Liver (tissue), 3 donors: ENCODE measurements around the gene PCDHGB6.
"Not testable (repeated sequence)": the region's sequence is repeated elsewhere in the genome, so short reads cannot be mapped to it uniquely, and the experiment has no call there.

Experiments used
- GABPA ChIP-seq, 2 donors: IDR thresholded peaks in 1 of 2; conservative IDR thresholded peaks in 1 of 2; 2 replicates each; pipeline ENCODE4 v1.6.1; 2016; ENCODE audit warnings: antibody characterized with exemption in 2 of 2, mild to moderate bottlenecking in 1 of 2, moderate library complexity in 1 of 2
- HNF4A ChIP-seq, 2 donors: conservative IDR thresholded peaks; 2 replicates each; pipeline ENCODE4 v1.6.1; 2016; ENCODE audit warnings: antibody characterized with exemption in 2 of 2, mild to moderate bottlenecking in 2 of 2
- JUND ChIP-seq, 2 donors: IDR thresholded peaks; 2 replicates each; pipeline ENCODE4 v1.6.1; 2016; ENCODE audit warnings: antibody characterized with exemption in 2 of 2
- REST ChIP-seq: IDR thresholded peaks from 2 replicates; pipeline ENCODE4 v1.6.1; 2016; ENCODE audit warnings: antibody characterized with exemption, mild to moderate bottlenecking
- RXRA ChIP-seq, 2 donors: IDR thresholded peaks; 2 replicates each; pipeline ENCODE4 v1.6.1; 2017 to 2018; ENCODE audit warnings: antibody characterized with exemption in 2 of 2, mild to moderate bottlenecking in 1 of 2
- TAF1 ChIP-seq: conservative IDR thresholded peaks from 2 replicates; pipeline ENCODE4 v1.6.1; 2016; ENCODE audit warnings: antibody characterized with exemption, mild to moderate bottlenecking
- YY1 ChIP-seq: IDR thresholded peaks from 2 replicates; pipeline ENCODE4 v1.6.1; 2016; ENCODE audit warnings: antibody characterized with exemption, mild to moderate bottlenecking
- TF ChIP-seq, protein P1 (sequence below): fragments of 150-350 bp; IDR thresholded peaks from 2 replicates; pipeline ENCODE4 v1.5.1; 2017; ENCODE audit warnings: improper control_type of control experiment, low read depth, low read length; ENCODE audit not compliant: missing input control
- TF ChIP-seq, protein P2 (sequence below): IDR thresholded peaks from 2 replicates; pipeline ENCODE4 v1.6.1; 2016; ENCODE audit warnings: antibody characterized with exemption
- donor health status: healthy.
- donor health status: healthy.

DNA sequence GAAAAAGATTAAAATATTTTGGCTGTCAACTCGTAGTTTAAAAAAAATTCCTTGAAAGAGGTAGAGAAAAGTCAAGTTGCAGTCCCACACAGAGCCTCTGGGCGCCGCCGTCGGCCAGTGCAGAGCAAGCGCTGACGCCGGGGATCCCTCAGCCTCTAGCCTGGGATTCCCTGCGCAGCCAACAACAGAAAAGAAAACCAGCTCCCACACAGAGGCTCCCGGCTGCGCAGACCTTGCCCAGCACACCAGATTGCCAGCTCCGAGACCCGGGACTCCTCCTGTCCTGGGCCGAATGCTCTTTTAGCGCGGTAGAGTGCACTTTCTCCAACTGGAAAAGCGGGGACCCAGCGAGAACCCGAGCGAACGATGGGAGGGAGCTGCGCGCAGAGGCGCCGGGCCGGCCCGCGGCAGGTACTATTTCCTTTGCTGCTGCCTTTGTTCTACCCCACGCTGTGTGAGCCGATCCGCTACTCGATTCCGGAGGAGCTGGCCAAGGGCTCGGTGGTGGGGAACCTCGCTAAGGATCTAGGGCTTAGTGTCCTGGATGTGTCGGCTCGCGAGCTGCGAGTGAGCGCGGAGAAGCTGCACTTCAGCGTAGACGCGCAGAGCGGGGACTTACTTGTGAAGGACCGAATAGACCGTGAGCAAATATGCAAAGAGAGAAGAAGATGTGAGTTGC, 9.8 kb downstream of the PCDHGB6 start, which contains the start of gene PCDHGB7:
- TF ChIP-seq REST; HNF4A (conservative IDR thresholded peaks at IDR 0.05); YY1; TAF1; JUND (IDR thresholded peaks at IDR 0.05); RXRA (IDR thresholded peaks at IDR 0.05); GABPA (IDR thresholded peaks at IDR 0.05 in 1 of 2, conservative IDR thresholded peaks at IDR 0.05 in 1 of 2): not testable (repeated sequence)
- TF ChIP-seq, protein P1, sequence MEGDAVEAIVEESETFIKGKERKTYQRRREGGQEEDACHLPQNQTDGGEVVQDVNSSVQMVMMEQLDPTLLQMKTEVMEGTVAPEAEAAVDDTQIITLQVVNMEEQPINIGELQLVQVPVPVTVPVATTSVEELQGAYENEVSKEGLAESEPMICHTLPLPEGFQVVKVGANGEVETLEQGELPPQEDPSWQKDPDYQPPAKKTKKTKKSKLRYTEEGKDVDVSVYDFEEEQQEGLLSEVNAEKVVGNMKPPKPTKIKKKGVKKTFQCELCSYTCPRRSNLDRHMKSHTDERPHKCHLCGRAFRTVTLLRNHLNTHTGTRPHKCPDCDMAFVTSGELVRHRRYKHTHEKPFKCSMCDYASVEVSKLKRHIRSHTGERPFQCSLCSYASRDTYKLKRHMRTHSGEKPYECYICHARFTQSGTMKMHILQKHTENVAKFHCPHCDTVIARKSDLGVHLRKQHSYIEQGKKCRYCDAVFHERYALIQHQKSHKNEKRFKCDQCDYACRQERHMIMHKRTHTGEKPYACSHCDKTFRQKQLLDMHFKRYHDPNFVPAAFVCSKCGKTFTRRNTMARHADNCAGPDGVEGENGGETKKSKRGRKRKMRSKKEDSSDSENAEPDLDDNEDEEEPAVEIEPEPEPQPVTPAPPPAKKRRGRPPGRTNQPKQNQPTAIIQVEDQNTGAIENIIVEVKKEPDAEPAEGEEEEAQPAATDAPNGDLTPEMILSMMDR: peak; percentile 64
- TF ChIP-seq, protein P2, sequence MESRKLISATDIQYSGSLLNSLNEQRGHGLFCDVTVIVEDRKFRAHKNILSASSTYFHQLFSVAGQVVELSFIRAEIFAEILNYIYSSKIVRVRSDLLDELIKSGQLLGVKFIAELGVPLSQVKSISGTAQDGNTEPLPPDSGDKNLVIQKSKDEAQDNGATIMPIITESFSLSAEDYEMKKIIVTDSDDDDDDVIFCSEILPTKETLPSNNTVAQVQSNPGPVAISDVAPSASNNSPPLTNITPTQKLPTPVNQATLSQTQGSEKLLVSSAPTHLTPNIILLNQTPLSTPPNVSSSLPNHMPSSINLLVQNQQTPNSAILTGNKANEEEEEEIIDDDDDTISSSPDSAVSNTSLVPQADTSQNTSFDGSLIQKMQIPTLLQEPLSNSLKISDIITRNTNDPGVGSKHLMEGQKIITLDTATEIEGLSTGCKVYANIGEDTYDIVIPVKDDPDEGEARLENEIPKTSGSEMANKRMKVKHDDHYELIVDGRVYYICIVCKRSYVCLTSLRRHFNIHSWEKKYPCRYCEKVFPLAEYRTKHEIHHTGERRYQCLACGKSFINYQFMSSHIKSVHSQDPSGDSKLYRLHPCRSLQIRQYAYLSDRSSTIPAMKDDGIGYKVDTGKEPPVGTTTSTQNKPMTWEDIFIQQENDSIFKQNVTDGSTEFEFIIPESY: not testable (repeated sequence)
